NB4 (cell line): Measurements from ENCODE around the gene CFLAR.

Experiments
- DNase-seq: peaks from one replicate; pipeline ENCODE4 v3.0.0; 2010; ENCODE audit warnings: low read depth
- H3K4me3 ChIP-seq: one replicate; pipeline ENCODE4 v1.5.1; 2011; ENCODE audit warnings: mild to moderate bottlenecking, low read depth, low read length, moderate library complexity
- MYC ChIP-seq: IDR thresholded peaks from 2 replicates; pipeline ENCODE4 v1.6.1; 2011; ENCODE audit warnings: low read depth, low read length
- POLR2A ChIP-seq: IDR thresholded peaks from 2 replicates; pipeline ENCODE4 v1.6.1; 2011; ENCODE audit warnings: mild to moderate bottlenecking; ENCODE audit not compliant: insufficient read length; ENCODE audit errors: extremely low read depth
- TF ChIP-seq, protein P1 (sequence below): IDR thresholded peaks from 2 replicates; pipeline ENCODE4 v1.6.1; 2011; ENCODE audit warnings: low read depth, low read length
- TF ChIP-seq, protein P2 (sequence below): IDR thresholded peaks from one replicate; pipeline ENCODE4 v1.5.1; 2012; ENCODE audit warnings: low read depth, low read length

CFLAR gene

DNA sequence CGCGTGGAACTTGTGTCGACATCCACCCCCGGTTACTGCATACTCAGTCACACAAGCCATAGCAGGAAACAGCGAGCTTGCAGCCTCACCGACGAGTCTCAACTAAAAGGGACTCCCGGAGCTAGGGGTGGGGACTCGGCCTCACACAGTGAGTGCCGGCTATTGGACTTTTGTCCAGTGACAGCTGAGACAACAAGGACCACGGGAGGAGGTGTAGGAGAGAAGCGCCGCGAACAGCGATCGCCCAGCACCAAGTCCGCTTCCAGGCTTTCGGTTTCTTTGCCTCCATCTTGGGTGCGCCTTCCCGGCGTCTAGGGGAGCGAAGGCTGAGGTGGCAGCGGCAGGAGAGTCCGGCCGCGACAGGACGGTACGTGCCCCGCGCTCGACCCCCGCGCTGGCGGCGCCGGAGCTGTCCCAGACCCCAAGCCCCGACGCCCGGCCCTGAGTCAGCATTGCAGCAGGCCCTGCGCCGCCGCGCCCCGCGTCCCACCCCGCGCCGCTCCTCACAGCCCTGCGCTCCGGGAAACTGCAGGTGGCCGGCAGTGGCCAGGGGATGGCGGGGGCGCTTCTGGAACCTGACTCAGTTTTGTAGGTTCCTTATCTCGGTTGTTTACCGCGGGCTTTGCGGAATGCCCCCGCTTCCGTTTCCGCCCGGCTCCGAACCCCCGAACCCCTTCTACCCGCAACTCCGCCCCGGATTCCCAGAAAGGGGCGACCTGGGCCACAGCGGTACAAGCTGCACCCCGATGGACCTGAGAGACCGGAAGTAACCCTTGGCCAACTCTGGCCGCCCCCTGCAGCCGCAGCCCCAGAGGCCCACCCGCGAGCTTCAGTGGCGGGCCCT lies at the start of gene CFLAR:
TSS of gene CFLAR (plus strand) at position 50 of the 844 bp plus-strand sequence. CDS start 13,702 bp downstream, outside the sequence.
- peak; percentile 96 for DNase-seq
- peak within 1 kb of the TSS; percentile 98 for H3K4me3 ChIP-seq
- TF ChIP-seq, protein P1, sequence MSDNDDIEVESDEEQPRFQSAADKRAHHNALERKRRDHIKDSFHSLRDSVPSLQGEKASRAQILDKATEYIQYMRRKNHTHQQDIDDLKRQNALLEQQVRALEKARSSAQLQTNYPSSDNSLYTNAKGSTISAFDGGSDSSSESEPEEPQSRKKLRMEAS = peak; percentile 49; the same call in 1 of the 2 replicates
- peak; percentile 64 for TF ChIP-seq POLR2A
- TF ChIP-seq, protein P2, sequence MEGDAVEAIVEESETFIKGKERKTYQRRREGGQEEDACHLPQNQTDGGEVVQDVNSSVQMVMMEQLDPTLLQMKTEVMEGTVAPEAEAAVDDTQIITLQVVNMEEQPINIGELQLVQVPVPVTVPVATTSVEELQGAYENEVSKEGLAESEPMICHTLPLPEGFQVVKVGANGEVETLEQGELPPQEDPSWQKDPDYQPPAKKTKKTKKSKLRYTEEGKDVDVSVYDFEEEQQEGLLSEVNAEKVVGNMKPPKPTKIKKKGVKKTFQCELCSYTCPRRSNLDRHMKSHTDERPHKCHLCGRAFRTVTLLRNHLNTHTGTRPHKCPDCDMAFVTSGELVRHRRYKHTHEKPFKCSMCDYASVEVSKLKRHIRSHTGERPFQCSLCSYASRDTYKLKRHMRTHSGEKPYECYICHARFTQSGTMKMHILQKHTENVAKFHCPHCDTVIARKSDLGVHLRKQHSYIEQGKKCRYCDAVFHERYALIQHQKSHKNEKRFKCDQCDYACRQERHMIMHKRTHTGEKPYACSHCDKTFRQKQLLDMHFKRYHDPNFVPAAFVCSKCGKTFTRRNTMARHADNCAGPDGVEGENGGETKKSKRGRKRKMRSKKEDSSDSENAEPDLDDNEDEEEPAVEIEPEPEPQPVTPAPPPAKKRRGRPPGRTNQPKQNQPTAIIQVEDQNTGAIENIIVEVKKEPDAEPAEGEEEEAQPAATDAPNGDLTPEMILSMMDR = no peak
- peak; percentile 31; the same call in 1 of the 2 replicates for TF ChIP-seq MYC

DNA sequence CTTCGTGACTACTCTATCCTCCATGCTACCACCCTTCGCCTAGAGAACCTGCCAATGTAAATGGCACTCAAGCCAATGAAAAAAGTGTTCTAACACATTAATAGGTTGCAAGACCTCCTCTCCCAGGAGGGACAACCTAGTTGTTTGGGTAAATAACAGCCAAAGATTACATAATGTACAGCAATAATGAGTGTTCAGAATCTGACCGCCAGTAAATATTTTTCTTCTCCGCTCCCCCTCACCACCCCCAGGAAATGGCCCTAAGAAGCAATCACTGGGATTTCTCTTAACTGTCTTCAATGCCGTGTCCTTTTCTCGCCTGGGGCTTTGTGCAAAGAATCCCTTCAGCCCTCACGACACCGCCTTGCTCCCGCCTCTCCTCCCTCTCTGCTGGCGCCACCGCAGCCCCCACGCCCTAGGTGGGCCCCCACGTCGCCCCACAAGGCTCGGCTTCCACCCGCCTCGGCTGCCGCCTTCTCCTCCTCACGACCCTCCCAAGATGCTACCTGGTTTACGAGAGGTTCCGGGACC lies 45.0 kb upstream of the CFLAR start:
- DNase-seq = peak; percentile 65
- TF ChIP-seq, protein P2 = no peak
- TF ChIP-seq, protein P1 = no peak
- 0 out of 2 replicates have a peak, but pooled peaks have one; percentile 21 for TF ChIP-seq MYC
- peak overlapping the region; percentile 92 for H3K4me3 ChIP-seq

DNA sequence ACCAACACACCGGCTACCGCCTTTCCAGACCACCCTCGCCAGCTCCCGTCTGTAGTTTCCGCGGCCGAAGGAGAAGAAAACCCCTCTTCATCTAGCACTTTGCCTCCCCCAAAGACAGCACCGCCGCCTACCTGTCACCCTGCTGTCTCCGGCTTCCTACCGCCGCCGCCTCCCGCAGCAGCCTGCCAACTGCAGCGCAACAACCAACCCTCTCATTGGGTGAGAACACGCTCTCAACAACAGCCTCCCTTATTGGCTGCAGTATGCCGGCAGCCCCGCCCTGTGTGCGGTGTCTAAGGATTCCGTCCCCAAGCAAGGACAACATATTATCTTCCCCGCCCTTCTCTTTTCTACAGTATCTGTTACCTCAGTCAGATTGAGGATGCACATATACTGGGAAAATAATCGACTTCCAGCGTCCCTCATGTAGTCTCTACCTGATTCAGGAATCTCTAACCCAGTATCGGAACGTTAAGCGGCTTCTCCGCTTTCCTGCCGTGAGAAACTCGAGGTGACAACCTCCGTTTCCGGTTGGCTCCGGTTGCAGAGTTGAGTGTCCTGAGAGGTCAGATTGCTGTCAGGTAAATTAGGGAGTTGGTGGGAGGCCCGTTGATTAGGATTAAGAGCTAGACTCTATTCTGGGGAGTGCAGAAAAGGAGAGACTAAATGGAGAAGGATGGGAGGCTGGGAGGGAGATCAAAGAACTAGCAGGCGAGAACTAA lies 44.3 kb upstream of the CFLAR start, which contains the start of the genes HYCC2 and NDUFB3:
TSS of gene HYCC2 (minus strand) at position 193 of the 722 bp plus-strand sequence. CDS start 47,662 bp downstream, outside the sequence.
TSS of gene NDUFB3 (plus strand) at position 523 of the 722 bp plus-strand sequence. CDS start 6,882 bp downstream, outside the sequence.
- peak within 1 kb of the TSS; percentile 92 for H3K4me3 ChIP-seq
- DNase-seq = peak; percentile 98
- TF ChIP-seq MYC = peak; percentile 22; the same call in 1 of the 2 replicates
- TF ChIP-seq, protein P1 = peak; percentile 54; the same call in 1 of the 2 replicates
- TF ChIP-seq POLR2A = peak; percentile 77
- TF ChIP-seq, protein P2 = peak; percentile 9

DNA sequence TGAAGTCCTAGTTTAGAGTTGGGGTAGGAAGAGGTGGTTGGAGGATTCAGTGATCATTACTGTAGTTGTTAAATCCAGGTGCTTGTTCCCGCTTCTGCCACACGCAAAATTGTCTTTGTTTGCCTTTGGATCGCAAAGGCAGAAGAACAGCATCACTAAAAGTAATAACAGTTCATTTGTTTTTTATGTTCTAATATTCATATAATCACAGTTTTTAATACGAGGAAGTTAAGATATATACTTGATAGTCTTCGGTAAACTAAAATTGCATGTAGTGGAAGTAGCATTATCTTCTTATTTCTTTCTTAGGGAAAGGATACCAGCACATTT lies 43.8 kb upstream of the CFLAR start:
- DNase-seq = no peak
- peak; percentile 8 for TF ChIP-seq POLR2A
- TF ChIP-seq, protein P1 = no peak
- H3K4me3 ChIP-seq = peak overlapping the region; percentile 92

DNA sequence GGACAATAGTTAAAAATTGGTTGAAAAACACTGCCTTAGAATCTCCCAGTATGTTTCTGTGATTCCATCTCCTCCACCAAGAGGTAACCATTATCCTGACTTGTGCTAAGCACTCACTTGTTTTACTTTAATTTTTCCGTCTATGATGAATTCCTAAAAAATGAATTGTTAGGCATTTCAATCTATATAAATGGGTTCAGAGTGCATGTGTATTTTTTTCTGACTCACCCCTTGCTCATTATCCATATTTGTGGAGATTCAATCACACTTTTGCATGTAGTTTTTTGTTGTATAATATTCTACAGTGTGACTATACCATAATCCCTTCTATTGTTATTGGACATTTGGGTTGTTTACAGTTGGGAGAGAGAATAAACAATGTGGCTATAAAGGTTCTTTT lies 42.9 kb upstream of the CFLAR start:
- peak overlapping the region; percentile 92 for H3K4me3 ChIP-seq
- TF ChIP-seq MYC (no peak), POLR2A (no peak)
- TF ChIP-seq, protein P2 = no peak
- TF ChIP-seq, protein P1 = no peak

More for the DNA sequence above, 42.9 kb upstream of the CFLAR start:
- DNase-seq = no peak
